AG04449 (cell line): ENCODE results near the gene PSAP.

ENCODE experiments used
- CTCF ChIA-PET: fragments of 350-600 bp; formaldehyde crosslinking; extraction: SDS; loops from one replicate; lab custom pipeline; 2021; ENCODE audit warnings: antibody characterized with exemption; lab: Yijun Ruan, JAX
- POLR2A ChIA-PET: fragments of 400-600, 350-600 bp; formaldehyde crosslinking; extraction: SDS; loops from one replicate; lab custom pipeline; 2020; ENCODE audit warnings: antibody characterized with exemption, inconsistent platforms; lab: Yijun Ruan, JAX
- DNase-seq: peaks from one replicate; pipeline ENCODE4 v3.0.0-alpha.2; 2010; ENCODE audit warnings: low read depth, low spot score
- H3K4me3 ChIP-seq: 2 replicates; pipeline ENCODE4 v1.5.1; 2011; ENCODE audit warnings: low read depth, mild to moderate bottlenecking, control low read depth, low read length
- TF ChIP-seq, protein P1 (sequence below): IDR thresholded peaks from one replicate; pipeline ENCODE4 v1.5.1; 2011; ENCODE audit warnings: mild to moderate bottlenecking, moderate library complexity, low read length, control low read depth, inconsistent platforms; ENCODE audit not compliant: insufficient read depth; ENCODE audit errors: missing control alignments

Gene PSAP

DNA sequence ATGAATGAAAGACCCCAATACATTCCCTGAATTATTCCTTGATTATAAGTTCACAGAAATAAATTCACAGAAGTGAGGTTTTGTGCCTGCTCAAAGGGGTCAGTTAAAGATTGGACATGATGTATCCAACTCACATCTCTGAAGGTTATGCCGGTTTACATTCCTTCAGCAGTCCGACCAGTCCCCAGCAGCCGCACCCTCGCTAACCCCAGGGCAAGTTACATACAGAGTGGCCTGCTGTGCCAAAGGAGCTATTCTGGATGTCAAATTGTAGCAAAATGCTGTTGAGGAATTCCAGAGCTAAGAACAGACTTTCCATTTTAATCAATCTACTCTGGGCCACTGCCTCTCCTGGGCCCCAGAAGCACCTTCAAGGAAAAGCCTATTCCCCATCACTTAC, 20.3 kb downstream of the PSAP start:
- POLR2A ChIA-PET, result no interaction called here
- CTCF ChIA-PET, result interaction anchor here (1.3 to 2.6 kb wide), 3 partner anchors 18 to 65 kb away, joined by 6 to 16 read pairs (median 13); no protein-coding TSS in a partner anchor
- no peak for DNase-seq

DNA sequence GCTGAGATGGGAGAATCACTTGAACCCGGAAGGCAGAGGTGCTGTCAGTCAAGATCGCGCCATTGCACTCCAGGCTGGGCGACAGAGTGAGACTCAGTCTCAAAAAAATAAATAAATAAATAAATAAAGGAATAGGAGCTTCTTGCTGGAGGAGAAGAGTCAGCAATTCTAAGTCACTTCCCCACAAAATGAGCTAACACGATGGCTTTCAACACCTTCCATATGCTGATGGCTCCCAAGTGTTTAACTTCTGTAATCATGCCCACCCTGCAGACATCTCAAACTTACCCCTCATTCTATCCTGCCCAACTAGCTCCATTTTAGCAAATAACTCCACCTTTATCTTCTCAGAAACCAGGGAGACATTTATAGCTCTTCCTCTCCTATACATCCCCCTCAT, 21.2 kb downstream of the PSAP start:
- H3K4me3 ChIP-seq, result no peak overlapping the region
- DNase-seq, result no peak
- ChIA-PET POLR2A (no interaction called here), CTCF (interaction anchor here (1.9 to 2.6 kb wide), 2 partner anchors 17 to 66 kb away, joined by 13 to 16 read pairs; no protein-coding TSS in a partner anchor)
- TF ChIP-seq, protein P1, sequence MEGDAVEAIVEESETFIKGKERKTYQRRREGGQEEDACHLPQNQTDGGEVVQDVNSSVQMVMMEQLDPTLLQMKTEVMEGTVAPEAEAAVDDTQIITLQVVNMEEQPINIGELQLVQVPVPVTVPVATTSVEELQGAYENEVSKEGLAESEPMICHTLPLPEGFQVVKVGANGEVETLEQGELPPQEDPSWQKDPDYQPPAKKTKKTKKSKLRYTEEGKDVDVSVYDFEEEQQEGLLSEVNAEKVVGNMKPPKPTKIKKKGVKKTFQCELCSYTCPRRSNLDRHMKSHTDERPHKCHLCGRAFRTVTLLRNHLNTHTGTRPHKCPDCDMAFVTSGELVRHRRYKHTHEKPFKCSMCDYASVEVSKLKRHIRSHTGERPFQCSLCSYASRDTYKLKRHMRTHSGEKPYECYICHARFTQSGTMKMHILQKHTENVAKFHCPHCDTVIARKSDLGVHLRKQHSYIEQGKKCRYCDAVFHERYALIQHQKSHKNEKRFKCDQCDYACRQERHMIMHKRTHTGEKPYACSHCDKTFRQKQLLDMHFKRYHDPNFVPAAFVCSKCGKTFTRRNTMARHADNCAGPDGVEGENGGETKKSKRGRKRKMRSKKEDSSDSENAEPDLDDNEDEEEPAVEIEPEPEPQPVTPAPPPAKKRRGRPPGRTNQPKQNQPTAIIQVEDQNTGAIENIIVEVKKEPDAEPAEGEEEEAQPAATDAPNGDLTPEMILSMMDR, result no peak

More for the DNA sequence above, 20.3 kb downstream of the PSAP start:
- TF ChIP-seq, protein P1, result no peak
- H3K4me3 ChIP-seq, result no peak overlapping the region

DNA sequence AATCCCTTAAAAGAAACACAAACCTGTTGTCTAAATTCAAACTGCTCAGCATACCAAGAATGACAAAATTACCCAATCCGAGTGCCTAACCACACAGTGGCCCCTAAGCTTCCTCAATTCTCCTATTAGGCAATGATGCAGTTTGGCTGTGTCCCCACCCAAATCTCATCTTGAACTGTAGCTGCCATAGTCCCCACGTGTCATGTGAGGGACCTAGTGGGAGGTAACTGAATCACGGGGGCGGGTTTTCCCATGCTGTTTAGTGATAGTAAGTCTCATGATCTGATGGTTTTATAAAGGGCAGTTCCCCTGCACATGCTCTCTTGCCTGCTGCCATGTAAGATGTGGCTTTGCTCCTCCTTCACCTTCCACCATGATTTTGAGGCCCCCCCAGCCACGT, 21.9 kb downstream of the PSAP start:
- DNase-seq, result no peak
- TF ChIP-seq, protein P1, result no peak
- no peak overlapping the region for H3K4me3 ChIP-seq
- ChIA-PET CTCF (interaction anchor here (1.9 to 2.6 kb wide), 2 partner anchors 17 to 67 kb away, joined by 13 to 16 read pairs; no protein-coding TSS in a partner anchor), POLR2A (no interaction called here)

DNA sequence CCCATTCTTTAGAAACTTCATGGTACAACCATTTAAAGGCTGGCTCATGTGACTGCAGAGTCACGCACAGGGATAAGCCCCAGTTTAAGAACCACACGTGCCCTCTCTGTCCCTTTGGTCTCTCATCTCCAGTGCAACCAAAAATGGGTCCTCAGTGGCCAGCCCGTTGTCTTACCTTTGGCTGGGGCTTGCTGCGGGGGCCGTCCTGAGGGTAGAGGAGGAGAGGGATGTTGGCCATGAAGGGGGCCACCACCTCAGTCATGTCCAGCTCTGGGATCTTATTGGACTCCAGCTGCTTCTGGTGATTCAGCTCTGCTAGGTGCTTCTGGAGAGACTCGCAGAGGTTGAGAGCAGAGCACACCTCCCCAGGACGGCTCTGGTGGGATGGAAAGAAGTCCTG, 22.3 kb downstream of the PSAP start:
- TF ChIP-seq, protein P1, result no peak
- no peak for DNase-seq
- POLR2A ChIA-PET, result no interaction called here
- H3K4me3 ChIP-seq, result no peak overlapping the region
- CTCF ChIA-PET, result interaction anchor here (4.7 kb wide), 1 partner anchor 67 kb away, joined by 22 read pairs; no protein-coding TSS in a partner anchor

DNA sequence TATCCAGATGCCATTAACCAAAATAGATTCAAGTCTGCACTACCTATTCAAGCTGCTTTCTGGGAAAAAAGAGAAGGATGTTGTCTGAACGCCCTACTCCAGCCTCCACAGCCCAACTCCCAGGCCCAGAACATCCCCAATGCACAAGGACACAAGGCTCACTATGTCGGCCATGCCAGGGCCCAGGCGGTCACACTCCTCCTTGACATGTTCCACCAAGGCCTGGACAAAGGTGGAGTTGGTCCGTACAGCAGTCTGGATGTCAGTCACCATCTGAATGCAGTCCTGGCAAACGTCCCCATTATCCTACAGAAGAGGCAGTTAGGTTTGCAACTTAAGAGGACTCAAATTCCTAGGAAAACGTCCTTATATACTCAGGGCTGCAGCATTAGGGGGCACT, 23.2 kb downstream of the PSAP start:
- no peak overlapping the region for H3K4me3 ChIP-seq
- no peak for DNase-seq
- CTCF ChIA-PET, result interaction anchor here (1.4 to 4.7 kb wide), 2 partner anchors 10 to 68 kb away, joined by 6 to 22 read pairs; no protein-coding TSS in a partner anchor
- TF ChIP-seq, protein P1, result no peak
- POLR2A ChIA-PET, result no interaction called here

DNA sequence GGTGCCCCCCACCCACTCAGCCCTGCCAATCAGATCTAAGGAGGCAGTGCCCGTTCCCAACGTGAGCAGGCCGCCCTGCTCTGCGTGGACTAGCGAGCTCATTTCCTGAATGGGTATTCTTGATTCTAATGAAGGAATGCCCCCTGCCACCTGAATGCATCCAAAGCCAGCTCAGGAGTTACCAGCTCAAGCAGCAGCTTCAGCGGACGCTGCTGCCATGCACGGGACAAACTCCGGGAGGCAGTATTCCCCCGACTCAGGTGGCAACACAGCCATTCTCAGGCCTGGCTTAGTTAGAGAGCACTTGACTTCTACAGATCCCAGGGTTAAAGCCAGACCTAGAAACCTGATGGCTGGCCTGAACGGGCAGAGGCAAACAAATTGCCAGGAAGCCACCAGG, 25.8 kb downstream of the PSAP start:
- no peak overlapping the region for H3K4me3 ChIP-seq
- DNase-seq, result no peak
- CTCF ChIA-PET, result interaction anchor here (1.6 to 4.7 kb wide), 5 partner anchors 11 to 71 kb away, joined by 3 to 22 read pairs (median 5); partner anchors contain the start of gene VSIR
- POLR2A ChIA-PET, result interaction anchor here (0.7 kb wide), 1 partner anchor 26 kb away, joined by 3 read pairs; the partner anchor contains the start of gene PSAP
- TF ChIP-seq, protein P1, result no peak
